Measurements from ENCODE around the gene SHOC2. TPM values are rescaled to one million over a fixed set of nuclear protein-coding genes. Genes with fewer than 3 reads are reported as not detected.

Gene SHOC2
- total and polyA plus RNA-seq, 9 of the 15 experiments (the other 6 are each of a cell fraction or from before 2014, with no cell fraction given), result 9.2 to 17.5 (median 14.9) TPM

DNA sequence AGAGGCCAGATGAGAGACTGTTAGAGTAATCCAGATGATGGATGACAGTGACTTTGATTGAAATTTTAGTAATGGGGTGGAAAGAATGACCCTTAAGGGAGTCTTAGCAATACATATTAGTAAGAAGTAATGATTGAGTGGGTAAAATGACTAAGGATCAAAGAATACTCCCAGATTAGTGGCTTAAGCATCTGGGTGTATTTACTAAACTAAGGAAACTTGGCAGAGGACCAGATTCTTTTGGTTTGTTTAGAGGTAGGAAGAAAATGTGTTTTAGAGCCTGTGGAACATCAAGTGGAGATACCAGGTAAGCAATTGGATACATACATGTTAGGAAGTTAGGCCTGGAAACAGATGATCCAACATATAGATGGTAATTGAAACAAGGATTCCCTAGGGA is 98.6 kb downstream of the SHOC2 start (continued):
- TF ChIP-seq ZNF217 (CRISPR knock-in tag; IDR thresholded peaks at IDR 0.05), result no peak
- TF ChIP-seq ZNF668 (CRISPR knock-in tag; IDR thresholded peaks at IDR 0.05), result no peak
- TF ChIP-seq IFI16 (CRISPR knock-in tag; IDR thresholded peaks at IDR 0.05), result no peak
- TF ChIP-seq PTTG1 (tag; IDR thresholded peaks at IDR 0.05; ENCODE audit: low read depth), result no peak
- no peak for TF ChIP-seq STAT5A (IDR thresholded peaks at IDR 0.05; ENCODE audit: borderline replicate concordance, low read length)

DNA sequence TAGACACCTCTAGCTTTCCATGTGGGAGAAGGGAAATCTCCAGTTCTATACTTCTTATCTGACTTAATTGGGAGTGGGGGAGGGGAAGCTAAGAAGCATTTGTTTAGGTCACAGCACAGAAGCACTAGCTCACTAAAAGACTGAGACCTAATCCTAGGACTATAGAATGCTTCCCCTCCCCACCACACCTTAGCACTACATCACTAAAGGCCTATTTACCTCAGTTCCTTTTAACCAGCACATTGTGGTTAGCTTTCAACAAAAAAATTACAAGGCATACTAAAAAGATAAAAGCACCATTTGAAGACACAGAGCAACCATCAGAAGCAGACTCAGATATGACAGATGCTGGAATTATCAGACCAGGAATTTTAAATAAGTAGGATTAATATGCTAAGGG is 103.7 kb downstream of the SHOC2 start:
- ATAC-seq (no peak), FAIRE-seq (no peak), DNase-seq (ENCODE audit: extremely low read depth in 1 of 4, low spot score in 3 of 4) (no peak)
- Histone ChIP-seq H4K20me1 (replicated peaks; ENCODE audit: control insufficient read depth, insufficient read depth, low read length) (no peaks in the 10 kb centered on the region), H3K27ac (ENCODE audit: extremely low read depth, low read depth, low read length) (no peak overlapping the region), H3K36me3 (ENCODE audit: control insufficient read depth, insufficient read depth, low read length) (no peaks in the 10 kb centered on the region), H3K79me2 (ENCODE audit: control insufficient read depth, insufficient read depth, low read length) (no peaks in the 10 kb centered on the region), H3K4me3 (no peak overlapping the region), H2AFZ (ENCODE audit: low read depth, low read length) (no peak overlapping the region), H3K9ac (ENCODE audit: insufficient read depth in 1 of 2, low read depth in 2 of 2, low read length in 2 of 2) (no peak overlapping the region), H3K9me3 (replicated peaks; ENCODE audit: control insufficient read depth, insufficient read depth, low read depth, low read length) (no peaks in the 10 kb centered on the region; the same call in 1 of the 2 replicates), H3K27me3 (ENCODE audit: control insufficient read depth in 2 of 2, insufficient read depth in 2 of 2, low read length in 2 of 2) (no peaks in the 10 kb centered on the region), H3K4me2 (ENCODE audit: insufficient read depth, low read length) (no peak overlapping the region), H3K9me1 (ENCODE audit: control insufficient read depth, insufficient read depth, low read length) (no peaks in the 10 kb centered on the region), H3K4me1 (replicated peaks in 1 of 2; ENCODE audit: control insufficient read depth in 2 of 2, insufficient read depth in 2 of 2, low read length in 2 of 2) (no peaks in the 10 kb centered on the region)
- ChIA-PET POLR2A (no interaction called here), CTCF (ENCODE audit: low intra/inter-chr PET ratio) (no interaction called here)
- no TSS peak for BruUV-seq (replicated peaks)
- no peak for TF ChIP-seq ZC3H8 (IDR thresholded peaks at IDR 0.05)
- TF ChIP-seq MGA (IDR thresholded peaks at IDR 0.05), result peak; percentile 6; the same call in 1 of the 2 replicates
- peak; percentile 71; the same call in 1 of the 2 replicates for TF ChIP-seq ZNF75A (CRISPR knock-in tag; IDR thresholded peaks at IDR 0.05)
- intact Hi-C loops (cut with micrococcal nuclease) (no loop called here), in situ Hi-C loops (cut with MboI) (no loop called here)

All from K562 (cell line).